Neural cell (in vitro differentiated cells): Measurements from ENCODE around the gene ZNF41. TPM values are rescaled to one million over a fixed set of nuclear protein-coding genes. Genes with fewer than 3 reads are reported as not detected.

ENCODE experiments used
- H2AFZ ChIP-seq: fragments of 200-600, 300-800 bp; sonication (generic), shearing (Covaris generic); 2 replicates; pipeline ENCODE4 v1.6.0; 2014; ENCODE audit warnings: low read depth, mild to moderate bottlenecking, antibody characterized with exemption, low read length, moderate library complexity
- H3F3A ChIP-seq: fragments of 200-600 bp; shearing (Covaris generic); 2 replicates; pipeline ENCODE4 v1.6.1; 2016; ENCODE audit warnings: mild to moderate bottlenecking, moderate library complexity, mixed read lengths, antibody characterized with exemption, low read length; ENCODE audit not compliant: insufficient read depth, poor library complexity, severe bottlenecking
- H3K27ac ChIP-seq: fragments of 200-600, 300-800 bp; sonication (generic), shearing (Covaris generic); 2 replicates; pipeline ENCODE4 v1.5.1; 2014; ENCODE audit warnings: mild to moderate bottlenecking, low read length, moderate library complexity
- H3K27me3 ChIP-seq: fragments of 300-800, 200-600 bp; sonication (generic), shearing (Covaris generic); 2 replicates; pipeline ENCODE4 v1.6.0; 2014; ENCODE audit warnings: mild to moderate bottlenecking, low read depth, low read length, moderate library complexity; ENCODE audit not compliant: insufficient read depth
- H3K36me3 ChIP-seq: fragments of 300-800, 200-600 bp; sonication (generic), shearing (Covaris generic); 2 replicates; pipeline ENCODE4 v1.5.1; 2014; ENCODE audit warnings: mild to moderate bottlenecking, antibody characterized with exemption, low read length, moderate library complexity; ENCODE audit not compliant: insufficient read depth
- H3K4me2 ChIP-seq: fragments of 300-800, 200-600 bp; sonication (generic), shearing (Covaris generic); 2 replicates; pipeline ENCODE4 v1.6.0; 2014; ENCODE audit warnings: mild to moderate bottlenecking, low read length
- H3K4me3 ChIP-seq: fragments of 300-800, 200-600 bp; sonication (generic), shearing (Covaris generic); 2 replicates; pipeline ENCODE4 v1.5.1; 2014; ENCODE audit warnings: mild to moderate bottlenecking, low read length, moderate library complexity
- H3K79me2 ChIP-seq: fragments of 200-600 bp; shearing (Covaris generic); replicated peaks from 2 replicates; pipeline ENCODE4 v1.6.0; 2014; ENCODE audit warnings: mild to moderate bottlenecking, low read length, moderate library complexity; ENCODE audit not compliant: insufficient read depth
- H3K9ac ChIP-seq: fragments of 300-800, 200-600 bp; sonication (generic), shearing (Covaris generic); 2 replicates; pipeline ENCODE4 v1.6.1; 2016; ENCODE audit warnings: mild to moderate bottlenecking, low read length, mixed read lengths
- H3K9me2 ChIP-seq: fragments of 200-600 bp; shearing (Covaris generic); 2 replicates; pipeline ENCODE4 v1.6.1; 2016; ENCODE audit warnings: mild to moderate bottlenecking, low read length, mixed read lengths; ENCODE audit not compliant: insufficient read depth
- H3K9me3 ChIP-seq: fragments of 200-600, 300-800 bp; sonication (generic), shearing (Covaris generic); 2 replicates; pipeline ENCODE4 v1.6.1; 2016; ENCODE audit warnings: mild to moderate bottlenecking, mixed run types, low read length, moderate library complexity, mixed read lengths
- H4K20me1 ChIP-seq: fragments of 200-600 bp; shearing (Covaris generic); 2 replicates; pipeline ENCODE4 v1.6.1; 2016; ENCODE audit warnings: mild to moderate bottlenecking, mixed run types; ENCODE audit not compliant: insufficient read depth
- EP300 ChIP-seq: fragments of 450-650 bp; conservative IDR thresholded peaks from 2 replicates; pipeline ENCODE4 v1.6.1; 2014; ENCODE audit warnings: antibody characterized with exemption, mild to moderate bottlenecking, moderate library complexity; ENCODE audit not compliant: poor library complexity, severe bottlenecking
- EZH2 ChIP-seq: fragments of 200-600, 300-800 bp; shearing (Covaris generic), sonication (generic); IDR thresholded peaks from 2 replicates; pipeline ENCODE4 v1.6.1; 2014; ENCODE audit warnings: antibody characterized with exemption, low read length, borderline replicate concordance, mild to moderate bottlenecking; ENCODE audit not compliant: insufficient read depth, poor library complexity, severe bottlenecking
- MXI1 ChIP-seq: fragments of 450-650 bp; conservative IDR thresholded peaks from 2 replicates; pipeline ENCODE4 v1.6.1; 2014; ENCODE audit warnings: antibody characterized with exemption, mild to moderate bottlenecking; ENCODE audit not compliant: poor library complexity, severe bottlenecking
- POLR2AphosphoS5 ChIP-seq: IDR thresholded peaks from 2 replicates; pipeline ENCODE4 v1.6.1; 2012
- RAD21 ChIP-seq: fragments of 450-650 bp; conservative IDR thresholded peaks from 2 replicates; pipeline ENCODE4 v1.6.1; 2014; ENCODE audit warnings: antibody characterized with exemption, mild to moderate bottlenecking, moderate library complexity
- SMC3 ChIP-seq: fragments of 450-650 bp; conservative IDR thresholded peaks from 2 replicates; pipeline ENCODE4 v1.6.1; 2014; ENCODE audit warnings: antibody characterized with exemption, mild to moderate bottlenecking, moderate library complexity; ENCODE audit not compliant: poor library complexity
- TAF1 ChIP-seq: IDR thresholded peaks from 2 replicates; pipeline ENCODE4 v1.6.1; 2012; ENCODE audit warnings: low read depth
- polyA plus RNA-seq: library from polyadenylated mRNA; depleted of rRNA; stranded (reverse); fragments of >200 nt; gene quantifications from 2 replicates; pipeline ENCODE4 v1.2.3, GENCODE V29; 2014
- TF ChIP-seq, protein P1 (sequence below): IDR thresholded peaks from 2 replicates; pipeline ENCODE4 v1.6.1; 2012; ENCODE audit warnings: borderline replicate concordance
- TF ChIP-seq, protein P2 (sequence below): fragments of 450-650 bp; IDR thresholded peaks from 2 replicates; pipeline ENCODE4 v1.5.1; 2014; ENCODE audit warnings: antibody characterized with exemption, mild to moderate bottlenecking, moderate library complexity; ENCODE audit not compliant: poor library complexity, severe bottlenecking

ZNF41 gene
- polyA plus RNA-seq, 1 donor from 2014 or later: 7.9 TPM

DNA sequence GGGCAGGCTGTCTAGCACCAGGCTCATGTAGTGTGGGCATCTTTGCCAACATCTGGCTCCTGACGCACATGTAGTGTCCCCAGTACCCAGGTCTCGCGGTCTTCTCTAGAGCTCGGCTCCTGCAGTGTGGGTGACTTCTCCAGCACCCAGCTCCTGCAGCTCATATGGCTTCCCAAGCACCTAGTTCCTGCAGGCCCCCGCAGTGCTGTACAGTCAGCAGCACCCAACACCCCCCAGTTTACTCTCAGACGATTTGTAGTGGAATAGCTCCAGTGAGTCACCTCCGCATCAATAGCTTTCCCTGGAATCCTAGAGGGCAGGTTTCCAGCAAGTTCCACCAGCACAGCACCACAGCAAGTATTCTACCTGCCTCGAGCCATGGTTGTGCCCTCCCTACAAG, 30.9 kb downstream of the ZNF41 start:
- TF ChIP-seq EZH2 (no peak), TAF1 (no peak), RAD21 (no peak), MXI1 (no peak), EP300 (no peak)
- TF ChIP-seq, protein P1, sequence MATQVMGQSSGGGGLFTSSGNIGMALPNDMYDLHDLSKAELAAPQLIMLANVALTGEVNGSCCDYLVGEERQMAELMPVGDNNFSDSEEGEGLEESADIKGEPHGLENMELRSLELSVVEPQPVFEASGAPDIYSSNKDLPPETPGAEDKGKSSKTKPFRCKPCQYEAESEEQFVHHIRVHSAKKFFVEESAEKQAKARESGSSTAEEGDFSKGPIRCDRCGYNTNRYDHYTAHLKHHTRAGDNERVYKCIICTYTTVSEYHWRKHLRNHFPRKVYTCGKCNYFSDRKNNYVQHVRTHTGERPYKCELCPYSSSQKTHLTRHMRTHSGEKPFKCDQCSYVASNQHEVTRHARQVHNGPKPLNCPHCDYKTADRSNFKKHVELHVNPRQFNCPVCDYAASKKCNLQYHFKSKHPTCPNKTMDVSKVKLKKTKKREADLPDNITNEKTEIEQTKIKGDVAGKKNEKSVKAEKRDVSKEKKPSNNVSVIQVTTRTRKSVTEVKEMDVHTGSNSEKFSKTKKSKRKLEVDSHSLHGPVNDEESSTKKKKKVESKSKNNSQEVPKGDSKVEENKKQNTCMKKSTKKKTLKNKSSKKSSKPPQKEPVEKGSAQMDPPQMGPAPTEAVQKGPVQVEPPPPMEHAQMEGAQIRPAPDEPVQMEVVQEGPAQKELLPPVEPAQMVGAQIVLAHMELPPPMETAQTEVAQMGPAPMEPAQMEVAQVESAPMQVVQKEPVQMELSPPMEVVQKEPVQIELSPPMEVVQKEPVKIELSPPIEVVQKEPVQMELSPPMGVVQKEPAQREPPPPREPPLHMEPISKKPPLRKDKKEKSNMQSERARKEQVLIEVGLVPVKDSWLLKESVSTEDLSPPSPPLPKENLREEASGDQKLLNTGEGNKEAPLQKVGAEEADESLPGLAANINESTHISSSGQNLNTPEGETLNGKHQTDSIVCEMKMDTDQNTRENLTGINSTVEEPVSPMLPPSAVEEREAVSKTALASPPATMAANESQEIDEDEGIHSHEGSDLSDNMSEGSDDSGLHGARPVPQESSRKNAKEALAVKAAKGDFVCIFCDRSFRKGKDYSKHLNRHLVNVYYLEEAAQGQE: no peak
- Histone ChIP-seq H3K36me3 (no peaks in the 10 kb centered on the region), H3K27me3 (no peaks in the 10 kb centered on the region), H2AFZ (no peak overlapping the region), H3K9me2 (no peaks in the 10 kb centered on the region), H3K9ac (no peak overlapping the region), H3K9me3 (peaks cover 6% of the 10 kb centered on the region), H3K79me2 (no peaks in the 10 kb centered on the region), H3K4me2 (no peak overlapping the region), H3K27ac (no peak overlapping the region), H4K20me1 (no peaks in the 10 kb centered on the region), H3F3A (no peaks in the 10 kb centered on the region), H3K4me3 (no peak overlapping the region)

DNA sequence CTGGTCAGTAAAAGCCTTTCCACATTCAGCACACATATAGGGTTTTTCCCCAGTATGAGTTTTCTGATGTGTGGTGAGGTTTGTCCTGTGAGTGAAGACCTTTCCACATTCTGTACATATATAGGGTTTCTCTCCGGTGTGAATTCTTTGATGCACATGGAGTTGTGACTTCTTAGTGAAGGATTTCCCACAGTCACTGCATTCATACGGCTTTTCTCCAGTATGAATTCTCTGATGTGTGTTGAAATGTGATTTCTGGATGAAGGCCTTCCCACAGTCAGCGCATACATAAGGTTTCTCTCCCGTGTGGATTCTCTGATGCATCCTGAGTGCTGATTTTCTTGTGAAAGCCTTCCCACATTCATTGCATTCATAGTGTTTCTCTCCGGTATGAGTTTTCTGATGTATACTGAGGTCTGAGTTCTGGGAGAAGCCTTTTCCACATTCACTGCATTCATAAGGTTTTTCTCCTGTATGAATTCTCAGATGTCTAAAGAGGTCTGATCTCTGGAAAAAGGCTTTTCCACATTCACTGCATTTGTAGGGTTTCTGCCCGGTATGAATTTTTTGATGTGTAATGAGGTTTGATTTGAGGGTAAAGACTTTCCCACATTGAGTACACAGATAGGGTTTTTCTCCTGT, 34.7 kb downstream of the ZNF41 start:
- no peaks in the 10 kb centered on the region for H3K79me2 ChIP-seq
- TF ChIP-seq MXI1: no peak
- no peak for TF ChIP-seq POLR2AphosphoS5
- no peak for TF ChIP-seq TAF1
- no peak for TF ChIP-seq RAD21
- TF ChIP-seq SMC3: no peak
- TF ChIP-seq EP300: no peak
- TF ChIP-seq, protein P1: no peak
- TF ChIP-seq EZH2: no peak
- TF ChIP-seq, protein P2, sequence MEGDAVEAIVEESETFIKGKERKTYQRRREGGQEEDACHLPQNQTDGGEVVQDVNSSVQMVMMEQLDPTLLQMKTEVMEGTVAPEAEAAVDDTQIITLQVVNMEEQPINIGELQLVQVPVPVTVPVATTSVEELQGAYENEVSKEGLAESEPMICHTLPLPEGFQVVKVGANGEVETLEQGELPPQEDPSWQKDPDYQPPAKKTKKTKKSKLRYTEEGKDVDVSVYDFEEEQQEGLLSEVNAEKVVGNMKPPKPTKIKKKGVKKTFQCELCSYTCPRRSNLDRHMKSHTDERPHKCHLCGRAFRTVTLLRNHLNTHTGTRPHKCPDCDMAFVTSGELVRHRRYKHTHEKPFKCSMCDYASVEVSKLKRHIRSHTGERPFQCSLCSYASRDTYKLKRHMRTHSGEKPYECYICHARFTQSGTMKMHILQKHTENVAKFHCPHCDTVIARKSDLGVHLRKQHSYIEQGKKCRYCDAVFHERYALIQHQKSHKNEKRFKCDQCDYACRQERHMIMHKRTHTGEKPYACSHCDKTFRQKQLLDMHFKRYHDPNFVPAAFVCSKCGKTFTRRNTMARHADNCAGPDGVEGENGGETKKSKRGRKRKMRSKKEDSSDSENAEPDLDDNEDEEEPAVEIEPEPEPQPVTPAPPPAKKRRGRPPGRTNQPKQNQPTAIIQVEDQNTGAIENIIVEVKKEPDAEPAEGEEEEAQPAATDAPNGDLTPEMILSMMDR: no peak
- no peaks in the 10 kb centered on the region for H3K36me3 ChIP-seq
- no peak overlapping the region for H3K4me3 ChIP-seq
- no peak overlapping the region for H3K4me2 ChIP-seq
- H2AFZ ChIP-seq: no peak overlapping the region
- no peaks in the 10 kb centered on the region for H4K20me1 ChIP-seq
- no peak overlapping the region for H3K27ac ChIP-seq
- H3F3A ChIP-seq: no peaks in the 10 kb centered on the region
- no peaks in the 10 kb centered on the region for H3K9me2 ChIP-seq
- no peaks in the 10 kb centered on the region for H3K27me3 ChIP-seq
- peaks cover 6% of the 10 kb centered on the region for H3K9me3 ChIP-seq
- H3K9ac ChIP-seq: no peak overlapping the region
